ENCODE results near the gene ACTN4.

The ACTN4 gene

DNA sequence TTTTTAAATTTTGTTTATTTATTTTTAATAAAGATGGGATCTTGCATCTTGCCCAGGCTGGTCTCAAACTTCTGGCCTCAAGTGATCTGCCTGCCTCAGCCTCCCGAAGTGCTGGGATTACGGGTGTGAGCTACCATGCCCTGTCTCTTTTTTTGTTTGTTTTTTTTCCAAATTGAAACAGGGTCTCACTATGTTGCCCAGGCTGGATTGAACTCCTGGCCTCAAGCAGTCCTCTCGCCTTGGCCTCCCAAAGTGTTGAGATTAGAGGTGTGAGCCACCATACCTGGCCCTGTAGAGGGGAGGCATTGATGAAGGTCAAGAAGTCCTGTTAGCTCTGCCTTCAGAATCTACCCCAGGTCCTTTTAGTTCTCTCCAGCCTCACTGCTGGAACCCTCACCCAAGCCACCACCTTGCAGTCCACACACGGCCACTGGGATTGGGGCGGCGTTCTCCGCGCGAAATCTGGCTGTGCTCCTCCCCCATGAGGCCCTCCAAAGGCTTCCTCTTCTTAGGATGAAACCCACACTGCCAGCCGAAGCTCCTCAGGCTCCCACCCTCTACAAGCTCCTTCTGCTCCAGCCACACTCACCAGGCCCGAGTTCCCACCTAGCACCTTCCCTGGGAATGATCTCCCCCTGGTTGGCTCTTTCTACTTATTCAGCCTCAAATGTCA, 34.9 kb downstream of the ACTN4 start:
- H3K27me3 Mint-ChIP-seq (ENCODE audit: low read depth), result no peaks in the 10 kb centered on the region
- H3K27ac Mint-ChIP-seq, result peak overlapping the region; percentile 97 to 99 (median 99)
- TF ChIP-seq, protein P1, sequence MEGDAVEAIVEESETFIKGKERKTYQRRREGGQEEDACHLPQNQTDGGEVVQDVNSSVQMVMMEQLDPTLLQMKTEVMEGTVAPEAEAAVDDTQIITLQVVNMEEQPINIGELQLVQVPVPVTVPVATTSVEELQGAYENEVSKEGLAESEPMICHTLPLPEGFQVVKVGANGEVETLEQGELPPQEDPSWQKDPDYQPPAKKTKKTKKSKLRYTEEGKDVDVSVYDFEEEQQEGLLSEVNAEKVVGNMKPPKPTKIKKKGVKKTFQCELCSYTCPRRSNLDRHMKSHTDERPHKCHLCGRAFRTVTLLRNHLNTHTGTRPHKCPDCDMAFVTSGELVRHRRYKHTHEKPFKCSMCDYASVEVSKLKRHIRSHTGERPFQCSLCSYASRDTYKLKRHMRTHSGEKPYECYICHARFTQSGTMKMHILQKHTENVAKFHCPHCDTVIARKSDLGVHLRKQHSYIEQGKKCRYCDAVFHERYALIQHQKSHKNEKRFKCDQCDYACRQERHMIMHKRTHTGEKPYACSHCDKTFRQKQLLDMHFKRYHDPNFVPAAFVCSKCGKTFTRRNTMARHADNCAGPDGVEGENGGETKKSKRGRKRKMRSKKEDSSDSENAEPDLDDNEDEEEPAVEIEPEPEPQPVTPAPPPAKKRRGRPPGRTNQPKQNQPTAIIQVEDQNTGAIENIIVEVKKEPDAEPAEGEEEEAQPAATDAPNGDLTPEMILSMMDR (IDR thresholded peaks at IDR 0.05; ENCODE audit: unreplicated experiment in 3 of 3), result no peak
- no peak overlapping the region for H3K4me3 Mint-ChIP-seq
- H3K36me3 Mint-ChIP-seq (ENCODE audit: low read depth), result peaks cover 40% of the 10 kb centered on the region
- H3K9me3 Mint-ChIP-seq, result no peaks in the 10 kb centered on the region
- H3K4me1 Mint-ChIP-seq, result peaks cover 81% of the 10 kb centered on the region

DNA sequence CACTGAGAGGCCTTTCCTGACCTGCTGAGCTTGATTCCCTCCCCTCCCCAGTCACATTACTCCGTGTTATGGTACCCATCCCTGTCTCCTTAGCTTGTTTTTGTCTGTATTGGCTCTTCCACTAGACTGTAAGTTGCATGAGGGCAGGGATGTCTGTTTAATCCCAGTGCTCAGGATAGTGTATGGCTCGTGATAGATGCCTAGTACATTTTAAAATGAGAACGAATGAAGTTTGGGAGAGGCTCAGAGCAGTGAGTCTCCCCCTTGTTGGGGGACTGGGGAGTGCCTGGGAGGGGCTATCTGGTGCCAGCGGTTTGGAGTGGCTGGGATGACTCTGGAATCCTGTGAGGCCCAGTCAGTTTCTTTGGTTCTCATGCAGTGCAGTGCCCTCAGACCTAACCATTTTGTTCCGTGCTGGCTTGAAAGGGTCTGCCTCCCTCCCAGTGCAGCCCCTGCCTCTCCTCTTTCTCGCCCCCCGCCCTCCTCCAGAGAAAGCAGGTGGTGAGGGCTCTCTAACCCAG, 35.5 kb downstream of the ACTN4 start:
- Mint-ChIP-seq H3K36me3 (ENCODE audit: low read depth) (peaks cover 46% of the 10 kb centered on the region), H3K27me3 (ENCODE audit: low read depth) (no peaks in the 10 kb centered on the region), H3K4me1 (peaks cover 82% of the 10 kb centered on the region), H3K27ac (peak overlapping the region; percentile 97 to 99 (median 99)), H3K4me3 (peak overlapping the region in 1 of 3 experiments; percentile 67), H3K9me3 (no peaks in the 10 kb centered on the region)
- TF ChIP-seq, protein P1 (IDR thresholded peaks at IDR 0.05; ENCODE audit: unreplicated experiment in 3 of 3), result no peak

DNA sequence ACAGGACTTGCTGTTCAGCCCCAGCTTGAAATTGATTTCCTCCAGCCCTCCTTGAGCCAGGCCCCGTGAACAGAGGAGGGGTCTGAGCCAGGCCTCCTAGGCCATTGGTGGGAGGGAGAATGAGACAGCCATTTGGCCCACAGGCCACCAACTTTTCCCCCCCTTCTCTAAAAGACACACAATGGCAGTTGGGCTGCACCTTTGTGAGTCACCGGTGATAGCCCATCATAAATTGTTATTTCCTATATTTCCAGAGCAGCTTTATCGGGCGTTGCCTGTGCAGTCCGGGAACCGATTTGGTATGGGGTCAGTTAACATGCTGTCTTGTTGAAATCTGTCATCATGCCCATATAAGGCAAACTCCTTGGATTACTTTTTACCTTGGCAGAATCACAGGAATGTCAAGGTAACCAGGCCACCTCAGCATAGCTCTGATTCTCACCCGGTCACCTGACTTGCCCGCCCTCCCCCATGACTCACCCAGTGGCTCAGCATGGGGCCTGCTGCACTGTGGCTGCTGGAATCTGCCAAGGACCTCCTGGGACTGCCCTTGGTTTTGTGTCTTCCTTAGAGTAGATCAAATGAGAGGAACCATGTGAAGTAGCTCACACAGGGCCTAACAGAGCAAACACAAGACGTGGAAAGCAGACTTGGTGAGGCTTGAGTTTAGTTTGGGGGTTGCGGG, 36.1 kb downstream of the ACTN4 start:
- Mint-ChIP-seq H3K9me3 (no peaks in the 10 kb centered on the region), H3K36me3 (ENCODE audit: low read depth) (peaks cover 42% of the 10 kb centered on the region), H3K27me3 (ENCODE audit: low read depth) (no peaks in the 10 kb centered on the region), H3K27ac (peak overlapping the region; percentile 97 to 99 (median 99)), H3K4me1 (peaks cover 76% of the 10 kb centered on the region), H3K4me3 (peak overlapping the region in 2 of 3 experiments; percentile 24 to 67)
- TF ChIP-seq, protein P1 (IDR thresholded peaks at IDR 0.05; ENCODE audit: unreplicated experiment in 3 of 3), result no peak

DNA sequence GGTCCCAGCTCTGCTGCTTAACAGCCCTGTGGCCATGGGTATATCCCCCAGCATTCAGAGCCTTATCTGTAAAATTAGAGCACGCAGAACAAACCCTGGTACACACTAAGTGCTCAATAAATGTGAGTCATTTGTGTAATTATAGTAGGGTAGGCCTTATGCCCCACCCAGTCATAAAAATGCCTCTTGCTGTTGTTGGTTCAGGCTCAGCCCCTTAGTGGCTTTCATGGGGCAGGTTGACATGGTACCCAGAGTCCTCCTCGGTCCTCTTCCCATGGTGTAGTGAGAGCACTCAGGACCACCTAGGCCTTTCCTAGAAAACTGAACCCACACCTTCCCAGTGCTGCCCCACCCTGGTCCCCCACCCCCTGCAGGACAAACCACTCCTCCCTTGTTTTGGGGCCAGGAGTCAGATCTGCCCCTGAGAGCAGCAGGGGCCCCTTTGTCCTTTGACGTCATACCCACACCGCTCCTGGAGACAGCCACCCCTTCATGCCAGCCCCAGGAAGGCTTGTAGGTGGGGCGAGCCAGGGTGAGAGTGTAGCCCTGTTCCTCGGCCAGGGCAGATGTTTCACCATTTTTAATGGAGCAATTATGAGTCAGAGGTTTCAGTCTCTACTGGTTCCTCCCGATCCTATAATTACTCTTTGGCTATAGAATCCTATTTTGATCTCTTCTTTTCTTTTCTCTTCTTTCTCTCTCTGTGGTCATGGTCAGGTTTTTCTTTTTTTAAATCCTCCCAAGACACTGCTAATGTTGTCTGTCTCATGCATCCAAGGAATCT, 36.8 kb downstream of the ACTN4 start:
- peak overlapping the region in 1 of 3 experiments; percentile 67 for H3K4me3 Mint-ChIP-seq
- H3K27ac Mint-ChIP-seq, result peak overlapping the region; percentile 97 to 99 (median 99)
- peaks cover 42% of the 10 kb centered on the region for H3K36me3 Mint-ChIP-seq (ENCODE audit: low read depth)
- H3K4me1 Mint-ChIP-seq, result peaks cover 72% of the 10 kb centered on the region
- H3K27me3 Mint-ChIP-seq (ENCODE audit: low read depth), result no peaks in the 10 kb centered on the region
- H3K9me3 Mint-ChIP-seq, result no peaks in the 10 kb centered on the region
- TF ChIP-seq, protein P1 (IDR thresholded peaks at IDR 0.05; ENCODE audit: unreplicated experiment in 3 of 3), result no peak

DNA sequence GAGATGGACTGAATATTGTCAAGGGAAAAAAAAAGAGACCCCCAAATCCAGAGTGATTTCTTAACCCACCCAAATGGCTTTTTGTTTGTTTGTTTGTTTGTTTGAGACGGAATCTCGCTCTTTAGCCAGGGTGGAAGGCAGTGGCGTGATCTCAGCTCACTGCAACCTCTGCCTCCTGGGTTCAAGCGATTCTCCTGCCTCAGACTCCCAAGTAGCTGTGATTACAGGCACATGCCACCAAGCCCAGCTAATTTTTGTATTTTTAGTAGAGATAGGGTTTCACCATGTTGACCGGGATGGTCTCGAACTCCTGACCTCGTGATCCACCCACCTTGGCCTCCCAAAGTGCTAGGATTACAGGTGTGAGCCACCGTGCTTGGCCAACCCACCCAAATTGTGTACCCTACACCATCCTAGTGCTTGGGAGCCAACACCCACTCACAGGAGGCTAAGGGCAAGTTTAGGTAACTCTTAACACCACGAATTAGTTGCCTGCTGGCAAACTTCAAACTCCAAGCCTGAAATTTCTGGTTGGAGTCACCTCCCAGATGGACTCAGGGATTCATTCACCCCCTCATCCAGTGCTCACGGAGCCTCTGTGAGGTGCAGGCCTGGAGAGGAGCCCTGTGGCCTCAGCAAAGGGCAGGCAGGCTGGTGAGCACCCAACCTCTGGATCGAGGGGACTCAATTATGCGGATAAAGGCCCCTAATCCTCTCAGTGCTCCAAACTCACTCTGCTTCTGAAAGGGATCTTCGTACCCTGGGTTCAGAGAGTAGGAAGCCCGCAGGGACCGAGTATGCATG, 37.6 kb downstream of the ACTN4 start:
- Mint-ChIP-seq H3K4me3 (no peak overlapping the region), H3K27ac (peak overlapping the region; percentile 97 to 99 (median 99)), H3K36me3 (ENCODE audit: low read depth) (peaks cover 43% of the 10 kb centered on the region), H3K4me1 (peaks cover 71% of the 10 kb centered on the region), H3K27me3 (ENCODE audit: low read depth) (peaks cover 1% of the 10 kb centered on the region), H3K9me3 (no peaks in the 10 kb centered on the region)
- TF ChIP-seq, protein P1 (IDR thresholded peaks at IDR 0.05; ENCODE audit: unreplicated experiment in 3 of 3), result no peak
